Endothelial cell of umbilical vein (primary cell): ENCODE results near the gene NHSL2. TPM values are rescaled to one million over a fixed set of nuclear protein-coding genes. Genes with fewer than 3 reads are reported as not detected.

Source experiments
- BruUV-seq: library from RNA; stranded (reverse); fragments of 400-500 nt; replicated peaks from 2 replicates; lab custom pipeline; 2021; lab: Mats Ljungman, UMichigan
- CTCF ChIA-PET: fragments of 300-600, 350-600 bp; sonication (Branson Sonifier 250); formaldehyde crosslinking; loops from one replicate; lab custom pipeline; 2021; ENCODE audit warnings: antibody characterized with exemption, inconsistent platforms; lab: Charles Lee
- POLR2A ChIA-PET: fragments of 300-600, 350-600 bp; sonication (Branson Sonifier 250); formaldehyde crosslinking; loops from one replicate; lab custom pipeline; 2021; ENCODE audit warnings: antibody characterized with exemption, inconsistent platforms; lab: Charles Lee
- DNase-seq: peaks from one replicate; pipeline ENCODE4 v3.0.0-alpha.2; 2011; ENCODE audit warnings: low read depth, low spot score
- FAIRE-seq: peaks from 2 replicates; lab custom pipeline; 2011; peaks lifted over from hg19 to GRCh38; lab: Jason Lieb, UNC
- H2AFZ ChIP-seq: 2 replicates; pipeline ENCODE4 v1.6.0; 2012; ENCODE audit warnings: low read depth, low read length, control low read depth, inconsistent platforms
- H3K27ac ChIP-seq: 2 replicates; pipeline ENCODE4 v1.5.1; 2011; ENCODE audit warnings: low read depth, mild to moderate bottlenecking, control low read depth, low read length, moderate library complexity; ENCODE audit not compliant: insufficient read depth
- H3K27me3 ChIP-seq, 2 experiments: 2 replicates each; pipeline versions ENCODE4 v1.6.0 to v1.6.1; 2011; ENCODE audit warnings: low read length in 2 of 2, mixed read lengths in 1 of 2; ENCODE audit not compliant: control insufficient read depth in 2 of 2, insufficient read depth in 2 of 2
- H3K36me3 ChIP-seq, 2 experiments: 2 replicates in 1 of 2; 3 replicates in 1 of 2; pipeline ENCODE4 v1.5.1; 2011; ENCODE audit warnings: low read length in 2 of 2, mild to moderate bottlenecking in 1 of 2, moderate library complexity in 1 of 2; ENCODE audit not compliant: control insufficient read depth in 2 of 2, insufficient read depth in 2 of 2; ENCODE audit errors: extremely low read depth in 1 of 2
- H3K4me1 ChIP-seq: 3 replicates; pipeline ENCODE4 v1.5.1; 2011; ENCODE audit warnings: mild to moderate bottlenecking, low read length; ENCODE audit not compliant: control insufficient read depth, insufficient read depth; ENCODE audit errors: extremely low read depth
- H3K4me2 ChIP-seq: 2 replicates; pipeline ENCODE4 v1.6.1; 2011; ENCODE audit warnings: low read length, control low read depth, mixed read lengths; ENCODE audit not compliant: insufficient read depth
- H3K4me3 ChIP-seq, 3 experiments: fragments of 200-600 bp in 1 of 3; sonication (generic), shearing (Covaris generic) in 1 of 3; replicated peaks in 1 of 3; 2 replicates each; pipeline ENCODE4 v1.5.1; 2011 to 2016; ENCODE audit warnings: control low read depth in 3 of 3, low read length in 3 of 3, mild to moderate bottlenecking in 2 of 3, inconsistent platforms in 1 of 3, low read depth in 1 of 3, moderate library complexity in 1 of 3; ENCODE audit not compliant: insufficient read depth in 1 of 3
- H3K79me2 ChIP-seq: 2 replicates; pipeline ENCODE4 v1.6.0; 2012; ENCODE audit warnings: low read length, inconsistent platforms; ENCODE audit not compliant: control insufficient read depth, insufficient read depth
- H3K9ac ChIP-seq: replicated peaks from 2 replicates; pipeline ENCODE3; 2011; ENCODE audit warnings: low read length, control low read depth; ENCODE audit not compliant: insufficient read depth; ENCODE audit errors: extremely low read depth
- H3K9me1 ChIP-seq: replicated peaks from 3 replicates; pipeline ENCODE4 v1.6.0; 2011; ENCODE audit warnings: mild to moderate bottlenecking, low read length; ENCODE audit not compliant: control insufficient read depth, insufficient read depth; ENCODE audit errors: extremely low read depth
- H3K9me3 ChIP-seq: replicated peaks from 2 replicates; pipeline ENCODE4 v1.5.1; 2012; ENCODE audit warnings: low read length, inconsistent platforms; ENCODE audit not compliant: control insufficient read depth, insufficient read depth
- H4K20me1 ChIP-seq: replicated peaks from 2 replicates; pipeline ENCODE3; 2011; ENCODE audit warnings: mild to moderate bottlenecking, low read length; ENCODE audit not compliant: control insufficient read depth, insufficient read depth; ENCODE audit errors: extremely low read depth
- EZH2 ChIP-seq: IDR thresholded peaks from 2 replicates; pipeline ENCODE4 v1.6.1; 2012; ENCODE audit warnings: borderline replicate concordance, low read depth, mild to moderate bottlenecking, moderate library complexity, low read length, inconsistent platforms; ENCODE audit not compliant: severe bottlenecking
- FOS ChIP-seq: IDR thresholded peaks from 2 replicates; pipeline ENCODE4 v1.6.1; 2011; ENCODE audit warnings: mild to moderate bottlenecking, low read length, moderate library complexity, borderline replicate concordance; ENCODE audit not compliant: insufficient read depth
- GATA2 ChIP-seq: IDR thresholded peaks from 2 replicates; pipeline ENCODE4 v1.7.0; 2011; ENCODE audit warnings: low read depth, mild to moderate bottlenecking, moderate library complexity, mixed read lengths, low read length; ENCODE audit not compliant: insufficient read length, insufficient read depth
- JUN ChIP-seq: IDR thresholded peaks from 2 replicates; pipeline ENCODE4 v1.6.1; 2011; ENCODE audit warnings: borderline replicate concordance, low read depth; ENCODE audit not compliant: insufficient read length, insufficient read depth
- MYC ChIP-seq: IDR thresholded peaks from one replicate; pipeline ENCODE4 v1.6.1; 2011; ENCODE audit warnings: mild to moderate bottlenecking, low read depth, low read length
- POLR2A ChIP-seq: IDR thresholded peaks from 2 replicates; pipeline ENCODE4 v1.6.1; 2012; ENCODE audit warnings: low read depth, mild to moderate bottlenecking, control low read depth, low read length
- POLR2AphosphoS5 ChIP-seq: IDR thresholded peaks from 2 replicates; pipeline ENCODE4 v1.6.1; 2012; ENCODE audit warnings: low read depth, mild to moderate bottlenecking, control low read depth, low read length, moderate library complexity; ENCODE audit not compliant: insufficient read depth
- dilution Hi-C: fragments of 300-500 bp; cut with MboI; formaldehyde crosslinking; loops from one replicate; pipeline ENCODE4 v1.15.0; 2019; ENCODE audit warnings: low sequenced_read_pairs; ENCODE audit not compliant: extremely low pct_ligation_motif_present
- intact Hi-C: fragments of 100-400 bp; cut with micrococcal nuclease; formaldehyde crosslinking; loops from one replicate; pipeline ENCODE4 v1.10.0; 2022
- polyA plus RNA-seq, 4 experiments: library from polyadenylated mRNA; depleted of rRNA in 3 of 4; stranded (reverse) in 3 of 4; unstranded in 1 of 4; fragments of >200 nt; gene quantifications; 2 replicates each; pipeline versions ENCODE4 v1.2.1 to v1.2.3, GENCODE V29; 2011 to 2012; ENCODE audit warnings: missing spikeins in 1 of 4
- total RNA-seq: library from RNA; stranded (reverse); gene quantifications from 2 replicates; pipeline ENCODE4 v1.2.3, GENCODE V29; 2021
- TF ChIP-seq, protein P1 (sequence below), 2 donors: IDR thresholded peaks; 1 replicate in 1 of 2; 2 replicates in 1 of 2; pipeline ENCODE4 v1.5.1; 2011; ENCODE audit warnings: low read length in 2 of 2, mild to moderate bottlenecking in 2 of 2, moderate library complexity in 2 of 2, control low read depth in 1 of 2, inconsistent platforms in 1 of 2, low read depth in 1 of 2; ENCODE audit not compliant: insufficient read depth in 1 of 2; ENCODE audit errors: extremely low read depth in 1 of 2
- TF ChIP-seq, protein P2 (sequence below): IDR thresholded peaks from 2 replicates; pipeline ENCODE4 v1.6.1; 2011; ENCODE audit not compliant: insufficient read depth, insufficient read length

The NHSL2 gene
- total and polyA plus RNA-seq, 2 donors (not counting 3 experiments of a cell fraction or from before 2014, with no cell fraction given) = 23.5 to 49.9 TPM

DNA sequence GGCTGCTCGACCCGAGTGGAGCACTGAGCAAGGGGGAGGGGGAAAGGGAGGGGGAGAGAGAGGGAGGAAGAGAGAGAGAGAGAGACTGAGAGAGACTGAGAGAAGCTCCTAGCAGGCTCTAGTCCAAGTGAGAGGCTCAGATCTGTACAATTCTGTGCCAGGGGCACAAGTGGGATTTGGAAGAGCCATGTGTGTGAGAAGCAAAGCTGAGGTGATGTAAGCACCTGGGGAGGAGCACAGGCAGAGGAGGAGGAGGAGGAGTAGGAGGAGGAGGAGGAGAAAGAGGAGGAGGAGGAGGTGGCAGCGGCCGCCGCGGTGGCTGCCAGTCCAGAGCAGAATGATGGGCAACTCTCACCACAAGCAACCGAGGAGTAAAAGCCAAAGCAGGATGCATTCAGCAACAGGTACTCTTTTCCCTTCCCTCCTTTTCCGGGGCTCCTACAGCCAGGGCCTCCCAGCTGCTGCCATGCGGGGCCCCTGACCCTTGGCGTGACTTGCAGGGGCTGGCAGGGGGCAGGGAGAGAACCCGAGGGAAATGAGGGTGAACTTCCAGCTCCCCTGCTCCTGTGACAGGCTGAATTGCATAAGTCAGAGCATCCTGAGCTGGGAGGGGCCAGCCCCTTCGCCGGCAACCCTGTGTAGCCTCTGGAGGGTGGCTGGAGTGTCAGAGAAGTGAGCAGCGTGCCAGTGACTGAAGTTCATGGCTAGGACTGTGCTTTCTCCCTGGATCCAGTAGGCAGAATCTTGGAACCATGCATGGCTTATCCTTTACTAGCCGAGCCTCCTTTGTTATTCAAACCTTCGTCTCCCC, 158.9 kb downstream of the NHSL2 start:
- Histone ChIP-seq H2AFZ (no peak overlapping the region), H3K27me3 (peaks cover 11 to 13% of the 10 kb centered on the region in 2 experiments), H3K4me1 (no peaks in the 10 kb centered on the region), H4K20me1 (no peaks in the 10 kb centered on the region), H3K4me3 (no peak overlapping the region), H3K9me1 (no peaks in the 10 kb centered on the region), H3K9ac (no peak overlapping the region), H3K9me3 (no peaks in the 10 kb centered on the region), H3K79me2 (no peaks in the 10 kb centered on the region), H3K4me2 (no peak overlapping the region), H3K36me3 (no peaks in the 10 kb centered on the region), H3K27ac (no peak overlapping the region)
- FAIRE-seq (no peak), DNase-seq (no peak)
- BruUV-seq = no TSS peak
- intact Hi-C loops = no loop called here
- ChIA-PET POLR2A (no interaction called here), CTCF (no interaction called here)
- dilution Hi-C loops = no loop called here
- no peak for TF ChIP-seq JUN
- TF ChIP-seq GATA2 = no peak
- TF ChIP-seq POLR2A = no peak
- TF ChIP-seq EZH2 = no peak
- no peak for TF ChIP-seq MYC
- TF ChIP-seq, protein P1, sequence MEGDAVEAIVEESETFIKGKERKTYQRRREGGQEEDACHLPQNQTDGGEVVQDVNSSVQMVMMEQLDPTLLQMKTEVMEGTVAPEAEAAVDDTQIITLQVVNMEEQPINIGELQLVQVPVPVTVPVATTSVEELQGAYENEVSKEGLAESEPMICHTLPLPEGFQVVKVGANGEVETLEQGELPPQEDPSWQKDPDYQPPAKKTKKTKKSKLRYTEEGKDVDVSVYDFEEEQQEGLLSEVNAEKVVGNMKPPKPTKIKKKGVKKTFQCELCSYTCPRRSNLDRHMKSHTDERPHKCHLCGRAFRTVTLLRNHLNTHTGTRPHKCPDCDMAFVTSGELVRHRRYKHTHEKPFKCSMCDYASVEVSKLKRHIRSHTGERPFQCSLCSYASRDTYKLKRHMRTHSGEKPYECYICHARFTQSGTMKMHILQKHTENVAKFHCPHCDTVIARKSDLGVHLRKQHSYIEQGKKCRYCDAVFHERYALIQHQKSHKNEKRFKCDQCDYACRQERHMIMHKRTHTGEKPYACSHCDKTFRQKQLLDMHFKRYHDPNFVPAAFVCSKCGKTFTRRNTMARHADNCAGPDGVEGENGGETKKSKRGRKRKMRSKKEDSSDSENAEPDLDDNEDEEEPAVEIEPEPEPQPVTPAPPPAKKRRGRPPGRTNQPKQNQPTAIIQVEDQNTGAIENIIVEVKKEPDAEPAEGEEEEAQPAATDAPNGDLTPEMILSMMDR (IDR thresholded peaks at IDR 0.05; ENCODE audit: extremely low read depth in 1 of 2, insufficient read depth in 1 of 2, low read depth in 1 of 2, low read length in 2 of 2) = no peak
- TF ChIP-seq FOS = no peak
- TF ChIP-seq POLR2AphosphoS5 = no peak
- TF ChIP-seq, protein P2, sequence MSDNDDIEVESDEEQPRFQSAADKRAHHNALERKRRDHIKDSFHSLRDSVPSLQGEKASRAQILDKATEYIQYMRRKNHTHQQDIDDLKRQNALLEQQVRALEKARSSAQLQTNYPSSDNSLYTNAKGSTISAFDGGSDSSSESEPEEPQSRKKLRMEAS = no peak
